Measurements from ENCODE around the gene CHKA.

GRCh38 chr11:68022531-68022930 lies 98.7 kb downstream of the CHKA start:
- TF ChIP-seq CTCF (IDR thresholded peaks at IDR 0.05; ENCODE audit: low read length) (no peak), EZH2phosphoT487 (IDR thresholded peaks at IDR 0.05; ENCODE audit: low read length) (no peak), EZH2 (optimal IDR thresholded peaks at IDR 0.05; ENCODE audit: low read depth, low read length) (no peak)

All from MM.1S (cell line).